ENCODE measurements around the gene APBB2.

The APBB2 gene

DNA sequence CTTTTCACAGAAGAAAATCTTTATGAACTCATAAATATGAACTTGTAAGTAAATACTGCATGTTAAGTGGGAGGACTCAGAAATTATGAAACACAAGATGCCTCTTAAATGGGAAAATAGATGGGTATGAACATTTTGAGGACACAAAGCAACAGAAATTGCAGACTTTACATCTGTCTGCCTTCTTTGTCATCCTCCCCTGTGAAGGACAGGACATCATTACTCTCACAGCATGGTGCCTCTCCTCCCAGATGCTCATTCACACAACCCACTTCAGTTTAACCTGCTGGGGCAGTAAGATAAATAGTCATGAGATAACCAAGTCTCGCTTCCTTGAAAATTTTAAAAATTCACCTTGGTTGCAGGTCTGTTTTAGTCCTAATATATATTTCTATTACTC, 144.5 kb downstream of the APBB2 start:
- no peak overlapping the region for H3K4me3 ChIP-seq (ENCODE audit: low read length)
- TF ChIP-seq, protein P1, sequence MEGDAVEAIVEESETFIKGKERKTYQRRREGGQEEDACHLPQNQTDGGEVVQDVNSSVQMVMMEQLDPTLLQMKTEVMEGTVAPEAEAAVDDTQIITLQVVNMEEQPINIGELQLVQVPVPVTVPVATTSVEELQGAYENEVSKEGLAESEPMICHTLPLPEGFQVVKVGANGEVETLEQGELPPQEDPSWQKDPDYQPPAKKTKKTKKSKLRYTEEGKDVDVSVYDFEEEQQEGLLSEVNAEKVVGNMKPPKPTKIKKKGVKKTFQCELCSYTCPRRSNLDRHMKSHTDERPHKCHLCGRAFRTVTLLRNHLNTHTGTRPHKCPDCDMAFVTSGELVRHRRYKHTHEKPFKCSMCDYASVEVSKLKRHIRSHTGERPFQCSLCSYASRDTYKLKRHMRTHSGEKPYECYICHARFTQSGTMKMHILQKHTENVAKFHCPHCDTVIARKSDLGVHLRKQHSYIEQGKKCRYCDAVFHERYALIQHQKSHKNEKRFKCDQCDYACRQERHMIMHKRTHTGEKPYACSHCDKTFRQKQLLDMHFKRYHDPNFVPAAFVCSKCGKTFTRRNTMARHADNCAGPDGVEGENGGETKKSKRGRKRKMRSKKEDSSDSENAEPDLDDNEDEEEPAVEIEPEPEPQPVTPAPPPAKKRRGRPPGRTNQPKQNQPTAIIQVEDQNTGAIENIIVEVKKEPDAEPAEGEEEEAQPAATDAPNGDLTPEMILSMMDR (conservative IDR thresholded peaks at IDR 0.05; ENCODE audit: low read depth, low read length), result no peak
- DNase-seq (ENCODE audit: low read depth), result no peak

DNA sequence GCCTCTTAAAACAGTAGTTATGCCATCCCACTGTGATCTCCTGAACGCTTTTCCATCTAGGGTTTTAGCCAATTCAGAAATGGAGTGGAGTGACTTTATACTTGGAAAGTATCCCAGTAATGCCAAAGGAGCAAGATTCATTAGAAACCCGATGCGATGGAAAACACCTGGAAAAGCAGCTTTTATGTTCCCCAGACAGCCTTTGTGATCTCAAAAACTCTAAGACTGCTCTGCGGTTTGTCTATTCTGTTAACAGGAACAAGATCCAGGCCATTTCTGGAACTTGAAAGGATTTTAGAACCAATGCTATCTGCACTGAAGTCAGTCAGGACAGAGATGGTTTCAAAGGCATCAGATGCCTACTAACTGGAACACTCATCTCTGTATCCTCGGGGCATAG, 145.1 kb downstream of the APBB2 start:
- no peak for DNase-seq (ENCODE audit: low read depth)
- no peak overlapping the region for H3K4me3 ChIP-seq (ENCODE audit: low read length)
- TF ChIP-seq, protein P1 (conservative IDR thresholded peaks at IDR 0.05; ENCODE audit: low read depth, low read length), result no peak

DNA sequence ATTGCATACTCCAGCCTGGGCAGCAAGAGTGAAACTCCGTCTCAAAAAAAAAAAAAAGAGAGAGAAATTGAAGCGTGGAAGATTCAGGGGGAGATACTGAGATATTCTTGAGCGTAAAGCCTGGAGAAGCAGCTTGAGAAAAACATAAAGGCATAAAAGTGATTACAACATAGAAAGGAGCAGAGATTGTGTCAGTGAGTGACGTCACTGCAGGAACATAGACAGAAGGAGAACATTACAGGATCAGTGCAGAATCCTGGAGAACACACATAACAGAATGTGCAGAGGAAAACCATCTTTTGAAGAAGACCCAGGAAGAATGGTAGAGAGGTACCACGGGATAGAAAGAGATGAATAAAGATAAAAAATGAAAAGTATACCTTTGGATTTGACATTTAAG, 147.0 kb downstream of the APBB2 start:
- no peak overlapping the region for H3K4me3 ChIP-seq (ENCODE audit: low read length)
- TF ChIP-seq, protein P1 (conservative IDR thresholded peaks at IDR 0.05; ENCODE audit: low read depth, low read length), result no peak
- no peak for DNase-seq (ENCODE audit: low read depth)

DNA sequence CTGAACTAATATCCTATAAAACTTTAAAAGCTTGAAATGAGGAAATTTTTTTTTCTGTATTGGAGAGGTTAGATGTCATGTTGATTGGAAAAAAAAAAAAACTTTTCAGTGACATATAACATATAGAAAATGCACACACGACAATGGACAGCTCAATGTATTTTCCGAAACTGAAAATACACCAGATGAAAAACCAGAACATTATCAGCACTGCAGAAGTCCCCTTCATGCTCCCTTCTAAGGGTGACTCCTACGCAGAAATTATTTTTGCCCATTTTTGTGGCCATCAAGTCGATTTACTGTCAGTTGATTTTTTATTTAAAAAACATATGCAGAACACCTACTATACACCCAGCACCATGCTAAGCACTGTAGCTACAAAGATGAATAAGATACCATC, 148.3 kb downstream of the APBB2 start:
- TF ChIP-seq, protein P1 (conservative IDR thresholded peaks at IDR 0.05; ENCODE audit: low read depth, low read length), result no peak
- H3K4me3 ChIP-seq (ENCODE audit: low read length), result no peak overlapping the region
- DNase-seq (ENCODE audit: low read depth), result no peak

DNA sequence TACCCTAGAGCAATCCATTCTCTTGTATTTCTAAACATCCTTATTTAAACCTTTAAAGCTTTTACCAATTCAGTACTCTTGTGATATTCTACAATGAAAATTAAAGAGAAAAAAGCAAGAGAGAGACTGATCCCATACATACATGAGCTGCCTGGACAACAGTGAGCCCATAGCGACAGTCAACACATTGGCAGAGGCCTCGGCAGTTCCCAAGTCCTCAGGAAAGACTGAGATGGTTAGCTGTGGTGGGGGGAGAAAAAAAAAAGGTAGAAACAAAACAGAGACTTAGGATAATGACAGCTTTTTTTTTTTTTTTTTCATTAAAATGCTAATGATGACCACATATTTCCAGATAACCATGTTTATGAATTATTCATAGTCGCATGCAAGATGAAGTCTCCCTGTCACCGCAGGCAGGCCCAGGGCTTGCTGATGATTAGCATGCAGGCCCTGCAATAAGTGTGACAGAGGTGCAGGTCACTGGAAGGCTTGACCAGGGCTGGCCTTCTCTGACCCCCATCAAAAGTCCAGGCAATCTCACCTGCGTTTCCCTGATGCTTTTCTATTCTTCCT, 148.8 kb downstream of the APBB2 start:
- DNase-seq (ENCODE audit: low read depth), result no peak
- no peak overlapping the region for H3K4me3 ChIP-seq (ENCODE audit: low read length)
- TF ChIP-seq, protein P1 (conservative IDR thresholded peaks at IDR 0.05; ENCODE audit: low read depth, low read length), result no peak

DNA sequence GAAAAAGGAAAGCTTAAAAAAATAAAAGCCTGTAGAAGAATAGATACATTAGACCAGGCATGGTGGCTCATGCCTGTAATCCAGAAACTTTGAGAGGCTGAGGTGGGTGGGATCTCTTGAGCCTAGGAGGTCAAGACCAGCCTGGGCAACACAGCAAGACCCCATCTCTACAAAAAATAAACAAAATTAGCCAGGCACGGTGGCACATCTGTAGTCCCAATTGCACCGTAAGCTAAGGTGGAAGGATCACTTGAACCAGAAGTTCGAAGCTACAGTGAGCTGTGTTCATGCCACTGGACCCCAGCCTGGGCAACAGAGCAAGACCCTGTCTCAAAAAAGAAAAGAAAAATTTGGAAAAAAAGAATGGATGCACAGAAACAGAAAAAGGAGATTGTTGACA, 149.4 kb downstream of the APBB2 start:
- TF ChIP-seq, protein P1 (conservative IDR thresholded peaks at IDR 0.05; ENCODE audit: low read depth, low read length), result no peak
- DNase-seq (ENCODE audit: low read depth), result no peak
- no peak overlapping the region for H3K4me3 ChIP-seq (ENCODE audit: low read length)

DNA sequence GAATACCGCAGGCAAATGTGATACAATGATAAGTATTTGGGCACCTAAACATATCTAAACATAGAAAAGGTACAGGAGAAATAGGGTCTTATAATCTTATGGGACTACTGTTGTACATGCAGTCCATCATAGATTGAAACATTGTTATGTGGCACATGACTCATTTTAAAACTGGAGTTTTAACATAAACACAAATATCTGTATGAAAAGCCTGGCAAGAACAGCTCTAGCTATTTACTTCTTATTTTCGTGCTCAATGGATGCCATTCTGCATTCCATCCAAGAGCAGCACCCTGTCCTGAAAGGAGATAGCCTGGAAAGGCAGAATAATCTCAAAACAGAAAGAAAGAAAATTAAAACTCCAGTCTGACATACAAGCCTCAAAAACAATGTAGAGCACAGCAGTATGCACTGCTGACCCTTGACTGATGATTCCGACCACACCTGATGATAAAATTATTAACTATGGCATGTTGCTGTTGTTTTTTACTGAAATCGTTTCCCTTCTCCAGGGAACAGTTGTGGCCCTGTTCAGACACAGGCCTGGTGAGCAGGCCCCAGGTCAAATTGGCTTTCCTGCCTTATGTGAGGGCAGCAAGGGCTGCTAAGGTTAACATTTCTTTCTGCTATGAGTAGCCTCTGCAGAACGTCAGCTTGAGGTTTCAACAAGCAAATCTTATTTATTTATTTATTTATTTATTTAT, 152.7 kb downstream of the APBB2 start:
- TF ChIP-seq, protein P1 (conservative IDR thresholded peaks at IDR 0.05; ENCODE audit: low read depth, low read length), result no peak
- no peak overlapping the region for H3K4me3 ChIP-seq (ENCODE audit: low read length)
- no peak for DNase-seq (ENCODE audit: low read depth)

Measured in retinal pigment epithelial cell (primary cell).